ENCODE results near the gene CEP97.
A peak's percentile ranks its signal among the peaks of the same experiment; 100 is the strongest.
"Not testable (repeated sequence)": the region's sequence is repeated elsewhere in the genome, so short reads cannot be mapped to it uniquely, and the experiment has no call there.

Gene CEP97

DNA sequence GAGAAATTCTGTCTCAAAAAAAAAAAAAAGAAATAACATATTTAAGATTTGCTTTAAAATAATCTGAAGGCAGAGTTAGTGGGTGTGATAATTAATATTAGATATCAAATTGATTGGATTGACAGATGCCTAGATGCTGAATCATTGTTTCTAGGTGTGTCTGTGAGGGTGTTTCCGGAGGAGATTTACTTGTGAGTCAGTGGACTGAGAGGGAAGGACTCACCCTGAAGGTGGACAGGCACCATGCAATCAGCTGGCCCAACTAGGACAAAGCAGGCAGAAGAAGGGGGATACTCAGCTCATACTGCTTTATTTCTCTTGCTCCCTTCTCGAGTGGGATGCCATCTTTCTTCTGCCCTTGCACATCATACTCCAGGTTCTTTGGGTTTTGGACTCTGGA, 21.2 kb upstream of the CEP97 start:
- no peak for DNase-seq (ENCODE audit: low read depth)

DNA sequence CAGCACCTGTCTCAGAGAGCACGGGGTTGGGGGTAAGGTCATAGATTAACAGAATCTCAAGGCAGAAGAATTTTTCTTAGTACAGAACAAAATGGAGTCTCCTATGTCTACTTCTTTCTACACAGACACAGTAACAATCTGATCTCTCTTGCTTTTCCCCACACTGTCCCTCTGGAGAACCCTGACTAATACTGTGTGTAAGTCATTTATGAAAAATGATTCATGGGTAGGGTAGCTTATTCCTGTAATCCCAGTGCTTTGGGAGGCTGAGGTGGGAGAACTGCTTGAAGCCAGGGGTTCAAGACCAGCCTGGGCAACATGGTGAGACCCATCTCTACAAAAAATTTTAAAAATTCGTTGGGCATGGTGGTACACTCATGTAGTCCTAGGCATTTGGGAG, 19.8 kb upstream of the CEP97 start:
- DNase-seq (ENCODE audit: low read depth) = not testable (repeated sequence)

DNA sequence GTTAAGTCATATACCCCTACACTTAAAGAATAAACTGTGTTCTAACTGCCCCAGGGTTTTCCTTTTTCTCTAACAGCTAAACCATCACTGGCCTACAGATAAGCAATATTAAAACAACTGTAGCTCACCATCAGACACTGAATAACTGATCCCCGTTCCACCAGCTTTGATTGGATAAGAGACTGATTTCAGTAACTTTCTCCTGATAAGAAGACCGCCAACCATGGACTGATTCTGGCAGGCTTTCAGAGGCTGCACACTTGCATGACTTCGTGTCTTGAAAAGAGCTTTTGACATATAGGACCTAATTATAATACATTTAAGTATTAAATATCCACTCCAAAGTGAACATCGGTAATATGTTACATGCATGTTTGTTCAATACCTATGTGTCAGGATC, 15.3 kb upstream of the CEP97 start:
- no peak for DNase-seq (ENCODE audit: low read depth)

DNA sequence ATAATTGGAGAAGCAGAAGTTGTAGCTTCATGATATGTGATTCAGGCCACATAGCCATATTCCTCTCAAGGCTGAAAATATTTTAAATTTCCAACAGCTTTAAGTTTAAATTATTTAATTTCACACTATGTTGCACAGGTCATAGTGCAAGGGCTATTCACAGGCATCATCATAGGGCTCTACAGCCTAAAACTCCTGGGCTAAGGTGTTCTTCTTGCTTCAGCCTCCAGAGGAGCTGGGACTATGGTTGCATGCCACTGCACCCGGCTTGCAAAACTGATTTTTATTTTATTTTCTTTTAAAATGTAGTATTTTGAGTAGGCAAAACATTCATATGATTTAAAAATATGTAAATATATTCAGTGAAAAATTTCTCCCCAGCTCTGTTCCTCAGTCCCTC, 6.0 kb upstream of the CEP97 start:
- DNase-seq (ENCODE audit: low read depth) = no peak

DNA sequence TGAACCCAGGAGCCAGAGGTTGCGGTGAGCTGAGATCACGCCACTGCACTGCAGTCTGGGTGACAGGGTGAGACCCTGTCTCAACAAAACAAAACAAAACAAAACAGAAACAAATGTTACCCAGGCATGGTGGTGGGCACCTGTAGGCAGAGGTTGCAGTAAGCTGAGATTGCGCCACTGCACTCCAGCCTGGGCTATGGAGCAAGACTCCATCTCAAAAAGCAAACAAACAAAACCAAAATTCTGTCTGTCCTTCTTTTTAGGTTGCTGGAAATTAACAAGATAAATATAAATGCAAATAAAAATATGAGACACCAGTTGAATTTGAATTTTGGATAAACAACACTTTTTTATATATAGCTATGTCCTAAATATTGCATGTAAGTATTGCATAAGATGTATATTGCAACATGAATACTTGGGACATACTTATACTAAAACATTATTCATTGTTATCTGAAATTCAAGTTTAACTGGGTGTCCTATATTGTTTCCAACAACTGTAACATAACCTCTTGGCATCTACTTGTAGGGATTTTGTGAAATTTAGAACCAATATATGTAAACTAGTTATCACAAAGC, 4.7 kb upstream of the CEP97 start:
- no peak for DNase-seq (ENCODE audit: low read depth)

DNA sequence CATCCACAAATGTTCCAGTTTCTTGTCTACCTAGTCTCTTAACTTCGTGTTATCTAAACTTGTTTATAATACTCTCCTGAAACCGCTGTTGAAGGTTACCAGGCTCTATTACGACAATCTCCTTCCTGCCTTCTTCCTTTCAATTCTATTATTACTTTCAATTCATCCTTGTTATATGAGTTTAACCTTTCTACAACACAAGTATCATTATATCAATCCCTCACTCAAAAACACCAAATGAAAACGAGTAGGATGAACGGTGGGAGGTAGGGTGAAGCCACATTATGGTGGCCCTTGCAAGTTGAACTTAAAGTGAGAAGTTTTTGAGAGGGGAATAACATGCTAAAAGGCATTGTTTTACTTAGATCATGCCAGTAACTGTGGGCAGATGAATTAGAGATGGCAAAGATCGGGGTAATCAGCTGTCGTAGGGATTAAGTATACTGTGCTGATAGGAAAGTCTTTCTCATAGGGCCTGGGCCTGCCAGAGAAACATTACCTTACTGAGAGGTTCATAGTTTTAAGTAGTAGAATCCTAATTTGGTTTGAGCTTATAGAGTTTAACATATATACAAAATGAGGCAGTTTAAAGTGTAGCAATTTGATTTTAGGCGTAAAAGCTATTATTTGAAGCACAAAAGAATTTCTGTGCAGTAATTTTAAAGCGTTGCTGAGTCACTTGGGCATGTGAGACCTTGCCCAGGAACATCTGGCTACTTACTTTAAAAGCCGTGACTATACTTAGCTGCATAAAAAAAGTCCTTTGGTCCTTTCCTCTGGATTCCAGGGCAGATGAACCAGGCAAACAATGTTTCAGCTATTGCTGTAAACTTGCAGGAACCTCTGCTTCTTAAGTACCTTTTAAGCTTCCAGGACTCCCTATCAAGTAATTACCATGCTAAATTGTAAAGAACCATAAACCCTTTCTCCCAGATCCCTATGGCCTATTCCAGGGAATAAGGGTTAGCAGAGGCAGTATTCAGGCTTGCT, 3.3 kb upstream of the CEP97 start:
- peak; percentile 46 for DNase-seq (ENCODE audit: low read depth)

- DNase-seq (ENCODE audit: low read depth) = no peak
Measured at GRCh38 chr3:101722394-101723173, 1.8 kb upstream of the CEP97 start.

DNA sequence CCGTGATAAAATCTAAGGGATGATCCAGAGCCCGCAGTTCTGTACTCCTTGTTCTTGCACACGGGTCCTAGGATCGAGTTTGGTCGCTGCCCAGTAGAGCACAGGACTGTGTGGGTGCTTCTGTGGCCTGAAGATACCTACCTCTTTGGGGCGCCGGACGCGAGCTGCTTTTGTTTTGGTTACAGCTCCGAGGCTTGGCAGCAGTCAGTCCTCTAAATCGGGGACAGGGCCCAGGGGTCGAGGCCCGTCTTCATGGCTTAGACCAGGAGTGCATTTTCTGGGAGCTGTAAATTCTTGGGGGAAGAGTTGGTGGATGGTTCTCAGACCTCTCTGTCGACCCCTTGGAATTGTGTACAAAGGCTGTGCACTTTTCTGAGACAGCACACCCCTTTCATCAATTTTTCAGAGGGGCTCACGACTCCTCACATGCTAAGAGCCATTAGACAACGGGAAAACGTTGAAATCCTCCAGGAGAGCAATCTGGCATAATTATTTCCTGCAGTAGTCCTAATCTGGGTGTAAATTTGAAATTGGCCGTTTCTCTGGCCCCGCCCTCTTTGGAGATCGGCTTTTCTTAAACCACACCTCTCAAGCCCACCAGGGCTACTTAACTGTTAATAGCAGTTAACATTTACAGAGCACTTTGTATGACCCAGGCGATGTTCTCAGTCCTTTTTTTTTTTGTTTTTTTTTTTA, 928 bp downstream of the CEP97 start:
- DNase-seq (ENCODE audit: low read depth) = peak; percentile 41

DNA sequence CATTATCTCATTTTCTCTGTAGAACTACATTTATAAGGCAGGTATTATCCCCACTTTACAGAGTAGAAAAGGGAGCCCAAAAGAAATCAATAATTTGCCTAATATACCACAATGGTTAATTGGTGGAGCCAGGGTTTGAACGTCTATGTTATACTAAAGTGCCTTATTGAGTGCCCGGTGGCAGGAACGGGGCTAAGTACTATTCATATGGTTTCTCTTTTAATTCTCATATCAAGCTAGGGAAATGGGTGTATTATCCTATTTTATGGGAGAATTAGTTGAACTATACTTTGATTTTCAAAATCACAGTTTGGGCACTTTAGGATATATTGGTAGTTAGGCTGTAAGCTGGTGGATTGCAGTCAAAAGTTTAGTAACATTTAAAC, 1.5 kb downstream of the CEP97 start:
- no peak for DNase-seq (ENCODE audit: low read depth)

- no peak for DNase-seq (ENCODE audit: low read depth)
Measured at GRCh38 chr3:101729586-101729985, 5.2 kb downstream of the CEP97 start.

- DNase-seq (ENCODE audit: low read depth) = no peak
Measured at GRCh38 chr3:101730839-101731238, 6.4 kb downstream of the CEP97 start.

GRCh38 chr3:101732240-101732641, 7.8 kb downstream of the CEP97 start:
- DNase-seq (ENCODE audit: low read depth) = no peak

- DNase-seq (ENCODE audit: low read depth) = no peak
Measured at GRCh38 chr3:101735833-101736232, 11.4 kb downstream of the CEP97 start.

DNA sequence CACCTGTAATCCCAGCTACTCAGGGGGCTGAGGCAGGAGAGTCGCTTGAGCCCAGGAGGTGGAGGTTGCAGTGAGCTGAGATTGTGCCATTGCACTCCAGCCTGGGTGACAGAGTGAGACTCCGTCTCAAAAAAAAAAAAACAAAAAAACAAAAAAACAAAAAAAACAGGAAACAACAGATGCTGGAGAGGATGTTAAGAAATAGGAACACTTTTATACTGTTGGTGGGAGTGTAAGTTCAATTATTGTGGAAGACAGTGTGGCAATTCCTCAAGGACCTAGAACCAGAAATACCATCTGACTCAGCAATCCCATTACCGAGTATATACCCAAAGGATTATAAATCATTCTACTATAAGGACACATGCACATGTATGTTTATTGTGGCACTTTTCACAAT, 17.5 kb downstream of the CEP97 start:
- DNase-seq (ENCODE audit: low read depth) = not testable (repeated sequence)

DNA sequence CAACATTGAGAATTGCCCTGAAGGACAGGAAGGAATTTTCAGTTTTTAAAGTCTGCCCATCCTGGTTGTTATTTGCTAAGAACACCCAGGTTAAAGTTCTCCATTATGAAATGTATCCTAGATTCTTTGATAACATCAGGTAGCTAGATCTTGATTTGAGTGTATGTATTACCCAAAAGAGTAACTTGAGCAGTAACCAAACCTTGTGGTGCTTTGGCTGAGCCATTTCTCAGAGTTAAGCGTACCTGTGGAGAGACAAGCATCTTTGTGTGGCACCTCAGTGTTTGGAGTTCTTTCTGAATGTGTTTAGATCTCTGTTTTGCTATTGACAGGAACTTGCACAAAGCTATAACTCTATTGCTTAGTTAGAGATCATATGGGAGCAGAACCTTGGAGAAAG, 20.4 kb downstream of the CEP97 start:
- DNase-seq (ENCODE audit: low read depth) = no peak

DNA sequence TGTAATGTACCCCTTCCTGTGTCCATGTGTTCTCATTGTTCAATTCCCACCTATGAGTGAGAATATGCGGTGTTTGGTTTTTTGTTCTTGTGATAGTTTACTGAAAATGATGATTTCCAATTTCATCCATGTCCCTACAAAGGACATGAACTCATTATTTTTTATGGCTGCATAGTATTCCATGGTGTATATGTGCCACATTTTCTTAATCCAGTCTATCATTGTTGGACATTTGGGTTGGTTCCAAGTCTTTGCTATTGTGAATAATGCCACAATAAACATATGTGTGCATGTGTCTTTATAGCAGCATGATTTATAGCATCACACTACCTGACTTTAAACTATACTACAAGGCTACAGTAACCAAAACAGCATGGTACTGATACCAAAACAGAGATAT, 21.5 kb downstream of the CEP97 start:
- not testable (repeated sequence) for DNase-seq (ENCODE audit: low read depth)

GRCh38 chr3:101753386-101754113, 29.1 kb downstream of the CEP97 start:
- not testable (repeated sequence) for DNase-seq (ENCODE audit: low read depth)

DNA sequence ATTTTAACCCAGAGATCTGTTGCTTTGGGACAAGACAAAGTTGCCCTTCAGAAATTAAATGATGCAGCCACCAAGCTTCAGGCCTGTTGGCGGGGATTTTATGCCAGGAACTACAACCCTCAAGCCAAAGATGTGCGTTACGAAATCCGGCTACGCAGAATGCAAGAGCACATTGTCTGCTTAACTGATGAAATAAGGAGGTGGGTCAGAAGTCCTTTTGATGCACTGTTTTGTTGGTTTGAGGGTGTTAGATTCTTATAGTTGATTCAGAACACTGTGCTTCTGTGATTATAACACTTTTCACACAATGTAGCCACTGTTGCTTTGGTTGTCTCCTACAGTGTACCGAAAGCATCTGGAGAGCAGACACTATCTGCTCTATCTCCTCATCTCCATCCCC, 33.8 kb downstream of the CEP97 start:
- no peak for DNase-seq (ENCODE audit: low read depth)

GRCh38 chr3:101762041-101762646, 37.7 kb downstream of the CEP97 start:
- peak; percentile 21 for DNase-seq (ENCODE audit: low read depth)

- DNase-seq (ENCODE audit: low read depth) = not testable (repeated sequence)
Measured at GRCh38 chr3:101777745-101778281, 53.4 kb downstream of the CEP97 start.

Measured in EH (cell line).